ENCODE measurements around the gene RHOD.

GRCh38 chr11:67059671-67060070 lies 3.0 kb downstream of the RHOD start:
- TF ChIP-seq CTCF (IDR thresholded peaks at IDR 0.05) (no peak), POLR2AphosphoS5 (IDR thresholded peaks at IDR 0.05; ENCODE audit: low read depth, low read length) (no peak), REST (IDR thresholded peaks at IDR 0.05; ENCODE audit: insufficient read depth in 1 of 2, low read depth in 2 of 2, low read length in 1 of 2) (no peak), SIN3A (IDR thresholded peaks at IDR 0.05; ENCODE audit: borderline replicate concordance, insufficient read depth, low read depth, low read length) (no peak), TCF7L2 (IDR thresholded peaks at IDR 0.05; ENCODE audit: low read depth, low read length) (no peak)
